ENCODE measurements around the gene CHEK1. TPM values are rescaled to one million over a fixed set of nuclear protein-coding genes. Genes with fewer than 3 reads are reported as not detected.

CHEK1 gene
- total and polyA plus RNA-seq, 2 of the 4 experiments (the other 2 are of a cell fraction): 16.0 to 22.6 TPM

GRCh38 chr11:125701018-125701610 is 76.2 kb downstream of the CHEK1 start:
- dilution Hi-C loops (cut with HindIII; ENCODE audit: low sequenced_read_pairs, unreplicated experiment): no loop called here
- no peak overlapping the region for H3K27ac ChIP-seq (ENCODE audit: insufficient read depth, low read length)
- H3K27me3 ChIP-seq (ENCODE audit: control insufficient read depth, insufficient read depth, low read length): peaks cover 5% of the 10 kb centered on the region; the same call in 1 of the 2 replicates
- H3K56ac ChIP-seq (ENCODE audit: extremely low read depth, insufficient read depth, low read length): no peak overlapping the region
- no peak overlapping the region for H4K5ac ChIP-seq (ENCODE audit: low read depth, low read length)
- no peak overlapping the region for H2BK120ac ChIP-seq (ENCODE audit: low read depth, low read length)
- no peak overlapping the region for H4K91ac ChIP-seq (ENCODE audit: insufficient read depth, low read depth, low read length)
- H2AK5ac ChIP-seq (ENCODE audit: low read depth, low read length): no peak overlapping the region
- DNase-seq: no peak
- WGBS, 2 experiments (ENCODE audit: extremely low coverage in 2 of 2, insufficient read length in 1 of 2): no CpG with 5 or more reads among the region's 6 CpGs
- H3K4ac ChIP-seq (ENCODE audit: low read depth, low read length): no peak overlapping the region
- ChIA-PET CTCF (no interaction called here), POLR2A (ENCODE audit: unreplicated experiment) (no interaction called here)
- H3K9ac ChIP-seq (ENCODE audit: low read depth, low read length): no peak overlapping the region
- no peaks in the 10 kb centered on the region for H3K4me1 ChIP-seq (ENCODE audit: control insufficient read depth, insufficient read depth, low read length)
- no peak overlapping the region for H4K8ac ChIP-seq (ENCODE audit: low read depth in 2 of 2, low read length in 2 of 2)
- in situ Hi-C loops (cut with MboI; ENCODE audit: low sequenced_read_pairs): no loop called here
- no peak overlapping the region for H3K18ac ChIP-seq (ENCODE audit: low read depth, low read length)
- no peaks in the 10 kb centered on the region for H4K20me1 ChIP-seq (ENCODE audit: insufficient read depth, low read length)
- H3K79me1 ChIP-seq (ENCODE audit: low read depth in 1 of 2, low read length in 2 of 2): no peaks in the 10 kb centered on the region
- no peaks in the 10 kb centered on the region for H3K9me1 ChIP-seq (ENCODE audit: insufficient read depth, low read length)
- no peak overlapping the region for H2AK9ac ChIP-seq (replicated peaks; ENCODE audit: low read depth, low read length, poor library complexity)
- H3K36me3 ChIP-seq (ENCODE audit: control insufficient read depth, insufficient read depth, low read length): no peaks in the 10 kb centered on the region
- no peak overlapping the region for H2BK20ac ChIP-seq (ENCODE audit: low read depth, low read length)
- H3K14ac ChIP-seq (replicated peaks; ENCODE audit: low read depth, low read length): no peak overlapping the region
- BruUV-seq (replicated peaks): no TSS peak
- no peak overlapping the region for H3K23ac ChIP-seq (ENCODE audit: low read depth, low read length)
- no peak overlapping the region for H2BK15ac ChIP-seq (ENCODE audit: low read depth, low read length)
- no peak overlapping the region for H3K4me3 ChIP-seq (ENCODE audit: insufficient read depth, low read depth, low read length)
- H3K9me3 ChIP-seq (ENCODE audit: control insufficient read depth, insufficient read depth, low read length): no peaks in the 10 kb centered on the region
- TF ChIP-seq NFE2L2 (IDR thresholded peaks at IDR 0.05; ENCODE audit: low read depth, low read length): no peak
- ATAC-seq (ENCODE audit: low read depth): no peak
- intact Hi-C loops (cut with micrococcal nuclease): no loop called here
- no peak overlapping the region for H2BK5ac ChIP-seq (ENCODE audit: low read depth, low read length, poor library complexity, severe bottlenecking)
- no peak overlapping the region for H2AFZ ChIP-seq (replicated peaks; ENCODE audit: low read length, poor library complexity)
- no peak overlapping the region for H3K4me2 ChIP-seq (ENCODE audit: low read depth, low read length)

Measured in IMR-90 (cell line).